ENCODE data around the gene FARS2.

FARS2 gene

GRCh38 chr6:5541751-5542432 lies 280.6 kb downstream of the FARS2 start:
- Histone ChIP-seq H3K79me2 (ENCODE audit: insufficient read depth, low read length) (no peaks in the 10 kb centered on the region), H3K4me1 (ENCODE audit: insufficient read depth, low read length) (no peaks in the 10 kb centered on the region), H3K27ac (ENCODE audit: low read length) (no peak overlapping the region), H3K4me2 (ENCODE audit: insufficient read depth, low read length) (no peak overlapping the region), H3K4me3 (ENCODE audit: low read depth in 1 of 2, low read length in 2 of 2) (no peak overlapping the region), H3K36me3 (ENCODE audit: insufficient read depth, low read length) (no peaks in the 10 kb centered on the region), H2AFZ (ENCODE audit: low read depth, low read length) (no peak overlapping the region), H3K27me3 (ENCODE audit: insufficient read depth, low read length, poor library complexity) (no peaks in the 10 kb centered on the region), H4K20me1 (ENCODE audit: insufficient read depth, low read length) (no peaks in the 10 kb centered on the region), H3K9ac (ENCODE audit: low read depth, low read length) (no peak overlapping the region), H3K9me3 (ENCODE audit: insufficient read depth, low read length, severe bottlenecking) (no peaks in the 10 kb centered on the region)
- TF ChIP-seq EZH2 (IDR thresholded peaks at IDR 0.05; ENCODE audit: borderline replicate concordance, low read depth, low read length, severe bottlenecking) (no peak), CTCF (IDR thresholded peaks at IDR 0.05; ENCODE audit: borderline replicate concordance, extremely low read depth, low read length, poor library complexity, severe bottlenecking) (no peak)
- DNase-seq (no peak), ATAC-seq (ENCODE audit: insufficient read depth, low read depth) (no peak)

GRCh38 chr6:5547556-5547955 lies 286.2 kb downstream of the FARS2 start:
- DNase-seq (no peak), ATAC-seq (ENCODE audit: insufficient read depth, low read depth) (no peak)
- no peaks in the 10 kb centered on the region for H3K79me2 ChIP-seq (ENCODE audit: insufficient read depth, low read length)

GRCh38 chr6:5550631-5551030 lies 289.3 kb downstream of the FARS2 start:
- no peak overlapping the region for H3K9ac ChIP-seq (ENCODE audit: low read depth, low read length)
- TF ChIP-seq EZH2 (IDR thresholded peaks at IDR 0.05; ENCODE audit: borderline replicate concordance, low read depth, low read length, severe bottlenecking) (no peak), CTCF (IDR thresholded peaks at IDR 0.05; ENCODE audit: borderline replicate concordance, extremely low read depth, low read length, poor library complexity, severe bottlenecking) (no peak)
- H3K36me3 ChIP-seq (ENCODE audit: insufficient read depth, low read length): peaks cover 7% of the 10 kb centered on the region; the same call in 1 of the 2 replicates
- DNase-seq: no peak
- H4K20me1 ChIP-seq (ENCODE audit: insufficient read depth, low read length): no peaks in the 10 kb centered on the region
- no peaks in the 10 kb centered on the region for H3K9me3 ChIP-seq (ENCODE audit: insufficient read depth, low read length, severe bottlenecking)
- no peaks in the 10 kb centered on the region for H3K27me3 ChIP-seq (ENCODE audit: insufficient read depth, low read length, poor library complexity)
- no peak overlapping the region for H3K4me3 ChIP-seq (ENCODE audit: low read depth in 1 of 2, low read length in 2 of 2)
- H3K27ac ChIP-seq (ENCODE audit: low read length): no peak overlapping the region
- no peak overlapping the region for H3K4me2 ChIP-seq (ENCODE audit: insufficient read depth, low read length)
- H2AFZ ChIP-seq (ENCODE audit: low read depth, low read length): no peak overlapping the region
- H3K4me1 ChIP-seq (ENCODE audit: insufficient read depth, low read length): no peaks in the 10 kb centered on the region
- no peak for ATAC-seq (ENCODE audit: insufficient read depth, low read depth)
- no peaks in the 10 kb centered on the region for H3K79me2 ChIP-seq (ENCODE audit: insufficient read depth, low read length)

More at GRCh38 chr6:5547556-5547955, 286.2 kb downstream of the FARS2 start:
- Histone ChIP-seq H3K36me3 (ENCODE audit: insufficient read depth, low read length) (peaks cover 5% of the 10 kb centered on the region; the same call in 1 of the 2 replicates), H3K9ac (ENCODE audit: low read depth, low read length) (no peak overlapping the region), H3K27me3 (ENCODE audit: insufficient read depth, low read length, poor library complexity) (no peaks in the 10 kb centered on the region), H2AFZ (ENCODE audit: low read depth, low read length) (no peak overlapping the region), H3K27ac (ENCODE audit: low read length) (no peak overlapping the region), H3K4me2 (ENCODE audit: insufficient read depth, low read length) (no peak overlapping the region), H3K4me1 (ENCODE audit: insufficient read depth, low read length) (no peaks in the 10 kb centered on the region), H4K20me1 (ENCODE audit: insufficient read depth, low read length) (no peaks in the 10 kb centered on the region), H3K4me3 (ENCODE audit: low read depth in 1 of 2, low read length in 2 of 2) (no peak overlapping the region), H3K9me3 (ENCODE audit: insufficient read depth, low read length, severe bottlenecking) (no peaks in the 10 kb centered on the region)
- TF ChIP-seq CTCF (IDR thresholded peaks at IDR 0.05; ENCODE audit: borderline replicate concordance, extremely low read depth, low read length, poor library complexity, severe bottlenecking) (no peak), EZH2 (IDR thresholded peaks at IDR 0.05; ENCODE audit: borderline replicate concordance, low read depth, low read length, severe bottlenecking) (no peak)
